GM23338 (cell line): Measurements from ENCODE around the gene CEP20. TPM values are rescaled to one million over a fixed set of nuclear protein-coding genes. Genes with fewer than 3 reads are reported as not detected.

ENCODE experiments used
- ATAC-seq: fragments of 200-7000 bp; cut with Tn5 transposase; 3 replicates; pipeline ENCODE4 v1.9.1; 2020
- DNase-seq: peaks from one replicate; pipeline ENCODE4 v3.0.0-alpha.2; 2015; ENCODE audit warnings: low spot score
- H2AFZ ChIP-seq: fragments of 200-600 bp; sonication (generic); 2 replicates; pipeline ENCODE4 v1.8.0; 2016; ENCODE audit warnings: antibody characterized with exemption, mild to moderate bottlenecking, moderate library complexity
- H3F3A ChIP-seq: fragments of 200-600 bp; sonication (generic); replicated peaks from 2 replicates; pipeline ENCODE4 v1.8.0; 2017; ENCODE audit warnings: antibody characterized with exemption, mixed run types, low read depth
- H3K27ac ChIP-seq: fragments of 200-600 bp; sonication (generic); 2 replicates; pipeline ENCODE4 v1.6.1; 2016; ENCODE audit warnings: low read depth
- H3K27me3 ChIP-seq: fragments of 200-600 bp; sonication (generic); 2 replicates; pipeline ENCODE4 v1.8.0; 2016; ENCODE audit warnings: mild to moderate bottlenecking, mixed run types, moderate library complexity; ENCODE audit not compliant: insufficient read depth
- H3K36me3 ChIP-seq: fragments of 200-600 bp; sonication (generic); 2 replicates; pipeline ENCODE4 v1.8.0; 2016; ENCODE audit warnings: mild to moderate bottlenecking; ENCODE audit not compliant: insufficient read depth
- H3K4me1 ChIP-seq: fragments of 200-600 bp; sonication (generic); 2 replicates; pipeline ENCODE4 v1.8.0; 2016; ENCODE audit warnings: mild to moderate bottlenecking, moderate library complexity; ENCODE audit not compliant: insufficient read depth
- H3K4me2 ChIP-seq: fragments of 200-600 bp; sonication (generic); 2 replicates; pipeline ENCODE4 v1.7.1; 2017; ENCODE audit warnings: mixed run types
- H3K4me3 ChIP-seq: fragments of 200-600 bp; sonication (generic); 2 replicates; pipeline ENCODE4 v1.6.1; 2016; ENCODE audit warnings: mixed run types
- H3K79me2 ChIP-seq: fragments of 200-600 bp; sonication (generic); replicated peaks from 2 replicates; pipeline ENCODE4 v1.8.0; 2017; ENCODE audit warnings: mild to moderate bottlenecking; ENCODE audit not compliant: insufficient read depth
- H3K9me2 ChIP-seq: fragments of 200-600 bp; sonication (generic); 2 replicates; pipeline ENCODE4 v1.8.0; 2017; ENCODE audit not compliant: insufficient read depth
- H4K20me1 ChIP-seq: fragments of 200-600 bp; sonication (generic); replicated peaks from 2 replicates; pipeline ENCODE4 v1.8.0; 2017; ENCODE audit warnings: mild to moderate bottlenecking; ENCODE audit not compliant: insufficient read depth
- H3K27ac Mint-ChIP-seq: 2 replicates; pipeline ENCODE4 v1.8.0; 2020; ENCODE audit warnings: inconsistent platforms, mild to moderate bottlenecking, moderate library complexity, mixed read lengths
- H3K27me3 Mint-ChIP-seq: 3 replicates; pipeline ENCODE4 v1.8.0; 2022; ENCODE audit warnings: low read depth, mild to moderate bottlenecking, moderate library complexity, mixed read lengths, inconsistent platforms; ENCODE audit not compliant: insufficient read depth, poor library complexity
- H3K36me3 Mint-ChIP-seq: 3 replicates; pipeline ENCODE4 v1.8.0; 2021; ENCODE audit warnings: low read depth, mild to moderate bottlenecking, inconsistent platforms, moderate library complexity, mixed read lengths
- H3K4me1 Mint-ChIP-seq: 3 replicates; pipeline ENCODE4 v1.8.0; 2020; ENCODE audit warnings: mild to moderate bottlenecking, inconsistent platforms, mixed read lengths
- H3K4me3 Mint-ChIP-seq: 3 replicates; pipeline ENCODE4 v1.8.0; 2021; ENCODE audit warnings: moderate library complexity, mild to moderate bottlenecking, inconsistent platforms, mixed read lengths
- H3K9me3 Mint-ChIP-seq: 3 replicates; pipeline ENCODE4 v1.8.0; 2020; ENCODE audit warnings: moderate library complexity, mild to moderate bottlenecking, inconsistent platforms, mixed read lengths
- CREB1 ChIP-seq: fragments of 250-450 bp; sonication (Bioruptor Pico); IDR thresholded peaks from 2 replicates; pipeline ENCODE4 v1.5.0; 2020; ENCODE audit warnings: low read depth, mild to moderate bottlenecking, moderate library complexity
- EZH2 ChIP-seq: fragments of 200-600 bp; sonication (generic); IDR thresholded peaks from one replicate; pipeline ENCODE4 v1.8.0; 2017; ENCODE audit warnings: antibody characterized with exemption, mild to moderate bottlenecking, low read depth; ENCODE audit not compliant: unreplicated experiment
- JUNB ChIP-seq: IDR thresholded peaks from one replicate; pipeline ENCODE4 v1.6.1; 2016; ENCODE audit warnings: antibody characterized with exemption; ENCODE audit not compliant: unreplicated experiment
- NANOG ChIP-seq: IDR thresholded peaks from 2 replicates; pipeline ENCODE4 v1.6.1; 2016; ENCODE audit warnings: antibody characterized with exemption, borderline replicate concordance
- POLR2AphosphoS5 ChIP-seq: IDR thresholded peaks from 2 replicates; pipeline ENCODE4 v1.6.1; 2016; ENCODE audit warnings: antibody characterized with exemption, low read depth
- STAT1 ChIP-seq: IDR thresholded peaks from one replicate; pipeline ENCODE4 v1.6.1; 2016; ENCODE audit warnings: antibody characterized with exemption; ENCODE audit not compliant: unreplicated experiment
- ZNF114 ChIP-seq: fragments of 250-450 bp; sonication (Bioruptor Pico); IDR thresholded peaks from 2 replicates; pipeline ENCODE4 v1.5.0; 2020; ENCODE audit warnings: mild to moderate bottlenecking, moderate library complexity
- ZNF331 ChIP-seq: fragments of 250-450 bp; sonication (Bioruptor Pico); IDR thresholded peaks from 2 replicates; pipeline ENCODE4 v1.5.0; 2020; ENCODE audit warnings: low read depth, mild to moderate bottlenecking, moderate library complexity
- polyA plus RNA-seq: library from polyadenylated mRNA; unstranded; fragments of >200 nt; fragmentation: Nextera tagmentation; extraction: Ambion mirVana; gene quantifications from 2 replicates; pipeline ENCODE4 v1.2.1, GENCODE V29; 2016
- total RNA-seq: library from RNA; depleted of rRNA; stranded (reverse); fragments of >200 nt; shearing (Covaris generic); gene quantifications from 2 replicates; pipeline ENCODE4 v1.2.3, GENCODE V29; 2014
- TF ChIP-seq, protein P1 (sequence below): fragments of 250-450 bp; sonication (Bioruptor Pico); IDR thresholded peaks from 2 replicates; pipeline ENCODE4 v1.5.0; 2020; ENCODE audit warnings: mild to moderate bottlenecking, moderate library complexity
- TF ChIP-seq, protein P2 (sequence below): IDR thresholded peaks from 2 replicates; pipeline ENCODE4 v1.6.1; 2016; ENCODE audit warnings: antibody characterized with exemption
- TF ChIP-seq, protein P3 (sequence below), 2 experiments: fragments of 200-600 bp in 1 of 2; sonication (generic) in 1 of 2; conservative IDR thresholded peaks; 2 replicates each; pipeline versions ENCODE4 v1.5.1 to v1.6.1; 2016 to 2017; ENCODE audit warnings: antibody characterized with exemption in 2 of 2, low read depth in 2 of 2, mild to moderate bottlenecking in 2 of 2, moderate library complexity in 1 of 2

Gene CEP20
- total and polyA plus RNA-seq, 2 experiments from 2014 or later: 60.2 to 70.9 TPM

DNA sequence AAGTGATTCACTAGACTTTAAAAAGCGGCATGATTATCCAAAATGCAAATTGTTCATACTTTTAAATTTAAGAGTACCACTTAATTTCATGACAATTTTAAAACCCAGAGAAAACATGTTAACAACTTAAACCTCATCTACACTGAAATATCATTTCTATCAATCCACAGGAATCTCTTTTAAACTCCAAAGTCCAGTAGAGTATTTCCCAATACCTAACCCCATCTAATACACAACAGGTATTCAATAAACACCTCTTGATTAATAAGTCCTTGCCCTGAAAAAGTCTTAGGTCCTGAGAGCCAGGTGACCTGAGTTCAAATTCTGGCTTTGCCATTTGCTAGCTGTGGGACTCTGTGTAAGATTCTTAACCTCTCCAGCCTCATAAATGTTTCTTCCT lies 14.7 kb downstream of the CEP20 start (continued):
- TF ChIP-seq, protein P1, sequence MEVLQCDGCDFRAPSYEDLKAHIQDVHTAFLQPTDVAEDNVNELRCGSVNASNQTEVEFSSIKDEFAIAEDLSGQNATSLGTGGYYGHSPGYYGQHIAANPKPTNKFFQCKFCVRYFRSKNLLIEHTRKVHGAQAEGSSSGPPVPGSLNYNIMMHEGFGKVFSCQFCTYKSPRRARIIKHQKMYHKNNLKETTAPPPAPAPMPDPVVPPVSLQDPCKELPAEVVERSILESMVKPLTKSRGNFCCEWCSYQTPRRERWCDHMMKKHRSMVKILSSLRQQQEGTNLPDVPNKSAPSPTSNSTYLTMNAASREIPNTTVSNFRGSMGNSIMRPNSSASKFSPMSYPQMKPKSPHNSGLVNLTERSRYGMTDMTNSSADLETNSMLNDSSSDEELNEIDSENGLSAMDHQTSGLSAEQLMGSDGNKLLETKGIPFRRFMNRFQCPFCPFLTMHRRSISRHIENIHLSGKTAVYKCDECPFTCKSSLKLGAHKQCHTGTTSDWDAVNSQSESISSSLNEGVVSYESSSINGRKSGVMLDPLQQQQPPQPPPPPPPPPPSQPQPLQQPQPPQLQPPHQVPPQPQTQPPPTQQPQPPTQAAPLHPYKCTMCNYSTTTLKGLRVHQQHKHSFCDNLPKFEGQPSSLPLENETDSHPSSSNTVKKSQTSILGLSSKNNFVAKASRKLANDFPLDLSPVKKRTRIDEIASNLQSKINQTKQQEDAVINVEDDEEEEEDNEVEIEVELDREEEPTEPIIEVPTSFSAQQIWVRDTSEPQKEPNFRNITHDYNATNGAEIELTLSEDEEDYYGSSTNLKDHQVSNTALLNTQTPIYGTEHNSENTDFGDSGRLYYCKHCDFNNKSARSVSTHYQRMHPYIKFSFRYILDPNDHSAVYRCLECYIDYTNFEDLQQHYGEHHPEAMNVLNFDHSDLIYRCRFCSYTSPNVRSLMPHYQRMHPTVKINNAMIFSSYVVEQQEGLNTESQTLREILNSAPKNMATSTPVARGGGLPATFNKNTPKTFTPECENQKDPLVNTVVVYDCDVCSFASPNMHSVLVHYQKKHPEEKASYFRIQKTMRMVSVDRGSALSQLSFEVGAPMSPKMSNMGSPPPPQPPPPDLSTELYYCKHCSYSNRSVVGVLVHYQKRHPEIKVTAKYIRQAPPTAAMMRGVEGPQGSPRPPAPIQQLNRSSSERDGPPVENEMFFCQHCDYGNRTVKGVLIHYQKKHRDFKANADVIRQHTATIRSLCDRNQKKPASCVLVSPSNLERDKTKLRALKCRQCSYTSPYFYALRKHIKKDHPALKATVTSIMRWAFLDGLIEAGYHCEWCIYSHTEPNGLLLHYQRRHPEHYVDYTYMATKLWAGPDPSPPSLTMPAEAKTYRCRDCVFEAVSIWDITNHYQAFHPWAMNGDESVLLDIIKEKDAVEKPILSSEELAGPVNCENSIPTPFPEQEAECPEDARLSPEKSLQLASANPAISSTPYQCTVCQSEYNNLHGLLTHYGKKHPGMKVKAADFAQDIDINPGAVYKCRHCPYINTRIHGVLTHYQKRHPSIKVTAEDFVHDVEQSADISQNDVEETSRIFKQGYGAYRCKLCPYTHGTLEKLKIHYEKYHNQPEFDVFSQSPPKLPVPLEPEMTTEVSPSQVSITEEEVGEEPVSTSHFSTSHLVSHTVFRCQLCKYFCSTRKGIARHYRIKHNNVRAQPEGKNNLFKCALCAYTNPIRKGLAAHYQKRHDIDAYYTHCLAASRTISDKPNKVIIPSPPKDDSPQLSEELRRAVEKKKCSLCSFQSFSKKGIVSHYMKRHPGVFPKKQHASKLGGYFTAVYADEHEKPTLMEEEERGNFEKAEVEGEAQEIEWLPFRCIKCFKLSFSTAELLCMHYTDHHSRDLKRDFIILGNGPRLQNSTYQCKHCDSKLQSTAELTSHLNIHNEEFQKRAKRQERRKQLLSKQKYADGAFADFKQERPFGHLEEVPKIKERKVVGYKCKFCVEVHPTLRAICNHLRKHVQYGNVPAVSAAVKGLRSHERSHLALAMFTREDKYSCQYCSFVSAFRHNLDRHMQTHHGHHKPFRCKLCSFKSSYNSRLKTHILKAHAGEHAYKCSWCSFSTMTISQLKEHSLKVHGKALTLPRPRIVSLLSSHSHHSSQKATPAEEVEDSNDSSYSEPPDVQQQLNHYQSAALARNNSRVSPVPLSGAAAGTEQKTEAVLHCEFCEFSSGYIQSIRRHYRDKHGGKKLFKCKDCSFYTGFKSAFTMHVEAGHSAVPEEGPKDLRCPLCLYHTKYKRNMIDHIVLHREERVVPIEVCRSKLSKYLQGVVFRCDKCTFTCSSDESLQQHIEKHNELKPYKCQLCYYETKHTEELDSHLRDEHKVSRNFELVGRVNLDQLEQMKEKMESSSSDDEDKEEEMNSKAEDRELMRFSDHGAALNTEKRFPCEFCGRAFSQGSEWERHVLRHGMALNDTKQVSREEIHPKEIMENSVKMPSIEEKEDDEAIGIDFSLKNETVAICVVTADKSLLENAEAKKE: no peak
- TF ChIP-seq CREB1 (CRISPR knock-in tag) (no peak), NANOG (no peak), STAT1 (no peak), JUNB (no peak)
- TF ChIP-seq, protein P2, sequence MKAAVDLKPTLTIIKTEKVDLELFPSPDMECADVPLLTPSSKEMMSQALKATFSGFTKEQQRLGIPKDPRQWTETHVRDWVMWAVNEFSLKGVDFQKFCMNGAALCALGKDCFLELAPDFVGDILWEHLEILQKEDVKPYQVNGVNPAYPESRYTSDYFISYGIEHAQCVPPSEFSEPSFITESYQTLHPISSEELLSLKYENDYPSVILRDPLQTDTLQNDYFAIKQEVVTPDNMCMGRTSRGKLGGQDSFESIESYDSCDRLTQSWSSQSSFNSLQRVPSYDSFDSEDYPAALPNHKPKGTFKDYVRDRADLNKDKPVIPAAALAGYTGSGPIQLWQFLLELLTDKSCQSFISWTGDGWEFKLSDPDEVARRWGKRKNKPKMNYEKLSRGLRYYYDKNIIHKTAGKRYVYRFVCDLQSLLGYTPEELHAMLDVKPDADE: no peak

DNA sequence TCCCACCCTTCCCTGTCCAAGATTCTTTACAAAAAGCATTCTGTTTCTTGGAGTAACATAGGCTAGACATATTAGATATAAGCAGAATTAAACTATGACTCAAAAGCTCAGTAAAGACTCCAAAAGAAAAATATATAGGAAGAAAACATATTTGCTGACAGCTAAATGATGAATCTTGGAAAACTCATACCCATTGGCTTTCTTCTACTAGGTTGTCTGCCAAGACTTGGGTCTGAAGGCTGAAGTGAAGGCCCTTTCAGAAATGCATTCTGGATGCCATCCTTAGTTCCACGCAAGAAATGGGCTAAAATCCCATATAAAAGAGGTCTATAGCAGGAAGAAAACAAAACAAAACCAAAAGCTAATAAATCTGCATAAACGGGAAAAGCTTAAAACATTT lies 15.1 kb downstream of the CEP20 start:
- peaks cover 14% of the 10 kb centered on the region for H3K36me3 ChIP-seq
- 0 out of 2 replicates have a peak, but pooled peaks cover 9% of the 10 kb centered on the region for H3K79me2 ChIP-seq
- H3K27me3 Mint-ChIP-seq: peaks cover 4% of the 10 kb centered on the region
- H3K9me2 ChIP-seq: no peaks in the 10 kb centered on the region
- H2AFZ ChIP-seq: no peak overlapping the region
- peaks cover 32% of the 10 kb centered on the region for H3K36me3 Mint-ChIP-seq
- no peaks in the 10 kb centered on the region for H3K4me1 Mint-ChIP-seq
- no peak for DNase-seq
- no peaks in the 10 kb centered on the region for H3K27me3 ChIP-seq
- no peaks in the 10 kb centered on the region for H3F3A ChIP-seq
- no peak overlapping the region for H3K4me2 ChIP-seq
- no peak overlapping the region for H3K27ac Mint-ChIP-seq
- H3K4me3 Mint-ChIP-seq: no peak overlapping the region
- no peak overlapping the region for H3K4me3 ChIP-seq
- H3K9me3 Mint-ChIP-seq: no peaks in the 10 kb centered on the region
- TF ChIP-seq EZH2 (no peak), CREB1 (CRISPR knock-in tag) (no peak), ZNF114 (CRISPR knock-in tag) (no peak), JUNB (no peak), ZNF331 (CRISPR knock-in tag) (no peak), POLR2AphosphoS5 (no peak), STAT1 (no peak), NANOG (no peak)
- TF ChIP-seq, protein P3, sequence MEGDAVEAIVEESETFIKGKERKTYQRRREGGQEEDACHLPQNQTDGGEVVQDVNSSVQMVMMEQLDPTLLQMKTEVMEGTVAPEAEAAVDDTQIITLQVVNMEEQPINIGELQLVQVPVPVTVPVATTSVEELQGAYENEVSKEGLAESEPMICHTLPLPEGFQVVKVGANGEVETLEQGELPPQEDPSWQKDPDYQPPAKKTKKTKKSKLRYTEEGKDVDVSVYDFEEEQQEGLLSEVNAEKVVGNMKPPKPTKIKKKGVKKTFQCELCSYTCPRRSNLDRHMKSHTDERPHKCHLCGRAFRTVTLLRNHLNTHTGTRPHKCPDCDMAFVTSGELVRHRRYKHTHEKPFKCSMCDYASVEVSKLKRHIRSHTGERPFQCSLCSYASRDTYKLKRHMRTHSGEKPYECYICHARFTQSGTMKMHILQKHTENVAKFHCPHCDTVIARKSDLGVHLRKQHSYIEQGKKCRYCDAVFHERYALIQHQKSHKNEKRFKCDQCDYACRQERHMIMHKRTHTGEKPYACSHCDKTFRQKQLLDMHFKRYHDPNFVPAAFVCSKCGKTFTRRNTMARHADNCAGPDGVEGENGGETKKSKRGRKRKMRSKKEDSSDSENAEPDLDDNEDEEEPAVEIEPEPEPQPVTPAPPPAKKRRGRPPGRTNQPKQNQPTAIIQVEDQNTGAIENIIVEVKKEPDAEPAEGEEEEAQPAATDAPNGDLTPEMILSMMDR (conservative IDR thresholded peaks at IDR 0.05; ENCODE audit: low read depth in 2 of 2): no peak
- TF ChIP-seq, protein P2: no peak
- H4K20me1 ChIP-seq: no peaks in the 10 kb centered on the region
- ATAC-seq: no peak
- H3K4me1 ChIP-seq: no peaks in the 10 kb centered on the region
- H3K27ac ChIP-seq: no peak overlapping the region
